Measurements from ENCODE around the gene SEMA6B. TPM values are rescaled to one million over a fixed set of nuclear protein-coding genes. Genes with fewer than 3 reads are reported as not detected.
A peak's percentile ranks its signal among the peaks of the same experiment; 100 is the strongest.

SEMA6B gene
- total and polyA plus RNA-seq, 2 of the 4 experiments (the other 2 are of a cell fraction), result 0.18 to 0.72 TPM

DNA sequence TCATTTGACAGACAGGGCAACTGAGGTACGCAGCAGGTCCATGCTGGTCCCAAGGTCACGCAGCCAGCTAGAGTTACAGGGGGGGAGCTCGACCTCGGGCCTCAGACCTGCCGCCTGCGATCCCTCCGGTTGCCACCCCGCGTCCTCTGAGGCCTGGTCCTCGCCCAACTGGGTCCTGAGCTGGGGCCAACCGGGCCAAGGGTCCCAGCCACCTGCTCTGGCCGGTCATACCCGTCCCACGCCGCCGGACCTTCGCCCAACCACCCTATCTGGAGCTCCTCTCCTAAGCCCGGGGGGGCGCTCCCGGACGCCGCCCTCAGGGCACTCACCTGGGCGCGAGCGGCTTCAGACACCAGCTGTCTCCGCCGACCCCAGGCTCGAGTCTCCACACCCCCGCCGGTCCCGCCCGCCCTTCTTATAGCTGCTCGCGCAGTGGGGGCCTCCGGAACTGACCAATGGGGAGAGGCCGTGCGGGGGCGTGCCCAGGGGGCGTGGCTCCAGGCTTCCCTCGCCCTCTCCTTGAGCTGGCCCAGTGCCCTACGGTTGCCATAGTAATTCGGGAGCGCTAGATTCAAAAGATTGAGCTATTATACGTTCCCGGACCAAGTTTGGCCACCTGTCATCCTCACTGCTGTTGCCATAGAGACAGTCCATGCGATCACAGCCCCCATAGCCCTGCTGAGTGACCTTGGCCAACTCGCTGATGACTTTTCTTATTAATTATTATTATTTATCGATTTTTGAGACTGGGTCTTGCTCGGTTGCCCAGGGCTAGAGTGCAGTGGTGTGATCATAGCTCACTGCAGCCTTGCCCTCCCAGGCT is 24.4 kb downstream of the SEMA6B start, which contains the start of gene PLIN5:
Gene PLIN5, minus strand, starts transcription at position 389 of the 823 bp plus-strand sequence. CDS start 1,150 bp downstream, outside the sequence.
- dilution Hi-C loops (cut with HindIII; ENCODE audit: low sequenced_read_pairs, unreplicated experiment), result no loop called here
- H3K9me3 ChIP-seq (ENCODE audit: control insufficient read depth, insufficient read depth, low read length), result peaks cover 3% of the 10 kb centered on the region; the same call in 1 of the 2 replicates
- H3K4ac ChIP-seq (ENCODE audit: low read depth, low read length), result no peak within 1 kb of the TSS
- peaks cover 51% of the 10 kb centered on the region for H3K27me3 ChIP-seq (ENCODE audit: control insufficient read depth, insufficient read depth, low read length)
- H2BK20ac ChIP-seq (ENCODE audit: low read depth, low read length), result no peak within 1 kb of the TSS
- H4K8ac ChIP-seq (ENCODE audit: low read depth in 2 of 2, low read length in 2 of 2), result no peak within 1 kb of the TSS
- no TSS peak for BruUV-seq (replicated peaks)
- no peak within 1 kb of the TSS for H2BK120ac ChIP-seq (ENCODE audit: low read depth, low read length)
- POLR2A ChIA-PET (ENCODE audit: unreplicated experiment), result interaction anchor here (0.6 kb wide), 1 partner anchor 99 kb away, joined by 5 read pairs; no protein-coding TSS in a partner anchor
- DNase-seq (peak; percentile 26), ATAC-seq (ENCODE audit: low read depth) (peak; percentile 91)
- TF ChIP-seq RAD21 (IDR thresholded peaks at IDR 0.05; ENCODE audit: low read length), result no peak
- TF ChIP-seq, protein P1, sequence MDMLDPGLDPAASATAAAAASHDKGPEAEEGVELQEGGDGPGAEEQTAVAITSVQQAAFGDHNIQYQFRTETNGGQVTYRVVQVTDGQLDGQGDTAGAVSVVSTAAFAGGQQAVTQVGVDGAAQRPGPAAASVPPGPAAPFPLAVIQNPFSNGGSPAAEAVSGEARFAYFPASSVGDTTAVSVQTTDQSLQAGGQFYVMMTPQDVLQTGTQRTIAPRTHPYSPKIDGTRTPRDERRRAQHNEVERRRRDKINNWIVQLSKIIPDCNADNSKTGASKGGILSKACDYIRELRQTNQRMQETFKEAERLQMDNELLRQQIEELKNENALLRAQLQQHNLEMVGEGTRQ (IDR thresholded peaks at IDR 0.05; ENCODE audit: low read depth, low read length), result peak; percentile 21; the same call in 1 of the 2 replicates
- H2AK5ac ChIP-seq (ENCODE audit: low read depth, low read length), result no peak within 1 kb of the TSS; the same call in 1 of the 2 replicates
- in situ Hi-C loops (cut with MboI; ENCODE audit: low sequenced_read_pairs), result no loop called here
- H2AFZ ChIP-seq (replicated peaks; ENCODE audit: low read length, poor library complexity), result peak within 1 kb of the TSS; percentile 72
- no peak within 1 kb of the TSS for H2BK15ac ChIP-seq (ENCODE audit: low read depth, low read length)
- intact Hi-C loops (cut with micrococcal nuclease), result no loop called here
- no peak within 1 kb of the TSS for H3K27ac ChIP-seq (ENCODE audit: insufficient read depth, low read length)
- H3K23ac ChIP-seq (ENCODE audit: low read depth, low read length), result no peak within 1 kb of the TSS
- CTCF ChIA-PET, result interaction anchor here (1.0 to 1.9 kb wide), 3 partner anchors 10 to 98 kb away, joined by 3 to 6 read pairs (median 5); no protein-coding TSS in a partner anchor
- H2AK9ac ChIP-seq (replicated peaks; ENCODE audit: low read depth, low read length, poor library complexity), result no peak within 1 kb of the TSS
- no peak within 1 kb of the TSS for H4K5ac ChIP-seq (ENCODE audit: low read depth, low read length)
- no peak within 1 kb of the TSS for H2BK5ac ChIP-seq (ENCODE audit: low read depth, low read length, poor library complexity, severe bottlenecking)
- peak within 1 kb of the TSS; percentile 59 for H3K4me2 ChIP-seq (ENCODE audit: low read depth, low read length)
- H3K4me1 ChIP-seq (ENCODE audit: control insufficient read depth, insufficient read depth, low read length), result no peaks in the 10 kb centered on the region; the same call in 1 of the 2 replicates
- no peak within 1 kb of the TSS for H3K4me3 ChIP-seq (ENCODE audit: insufficient read depth, low read depth, low read length)
- no peak within 1 kb of the TSS for H3K18ac ChIP-seq (ENCODE audit: low read depth, low read length)
- no peaks in the 10 kb centered on the region for H3K79me1 ChIP-seq (ENCODE audit: low read depth in 1 of 2, low read length in 2 of 2)
- WGBS, 2 experiments (ENCODE audit: extremely low coverage in 2 of 2, insufficient read length in 1 of 2), result 9% methylated on average over 14 of the region's 49 CpGs; no CpG with 5 or more reads in 1 of the 2 experiments
- no peak within 1 kb of the TSS for H3K14ac ChIP-seq (replicated peaks; ENCODE audit: low read depth, low read length)
- no peaks in the 10 kb centered on the region for H3K9me1 ChIP-seq (ENCODE audit: insufficient read depth, low read length)
- H4K91ac ChIP-seq (ENCODE audit: insufficient read depth, low read depth, low read length), result no peak within 1 kb of the TSS
- H4K20me1 ChIP-seq (ENCODE audit: insufficient read depth, low read length), result no peaks in the 10 kb centered on the region; the same call in 1 of the 2 replicates
- H3K9ac ChIP-seq (ENCODE audit: low read depth, low read length), result no peak within 1 kb of the TSS
- H3K56ac ChIP-seq (ENCODE audit: extremely low read depth, insufficient read depth, low read length), result no peak within 1 kb of the TSS
- no peaks in the 10 kb centered on the region for H3K36me3 ChIP-seq (ENCODE audit: control insufficient read depth, insufficient read depth, low read length)
